SK-MEL-5 (cell line): Measurements from ENCODE around the gene GYPA. TPM values are rescaled to one million over a fixed set of nuclear protein-coding genes. Genes with fewer than 3 reads are reported as not detected.
"Not testable (repeated sequence)": the region's sequence is repeated elsewhere in the genome, so short reads cannot be mapped to it uniquely, and the experiment has no call there.

Source experiments
- DNase-seq: peaks from one replicate; pipeline ENCODE4 v3.0.0-alpha.2; 2016; ENCODE audit warnings: low read depth, low spot score
- in situ Hi-C: cut with HindIII; loops from 2 replicates; pipeline ENCODE4 v1.10.0; 2016; ENCODE audit warnings: low sequenced_read_pairs, high pct_unique_total_duplicates, low pct_unique_long_range_greater_than_20kb
- total RNA-seq: library from RNA; depleted of rRNA; stranded (reverse); fragments of >200 nt; shearing (Covaris generic); gene quantifications from 2 replicates; pipeline ENCODE4 v1.2.3, GENCODE V29; 2014

GYPA gene
- total RNA-seq, 1 experiment from 2014 or later: not detected

GRCh38 chr4:144137137-144137931 lies 3.2 kb downstream of the GYPA start:
- in situ Hi-C loops: not testable (repeated sequence)
- DNase-seq: peak; percentile 48

- DNase-seq, in situ Hi-C loops: not testable (repeated sequence)
Measured at GRCh38 chr4:144136189-144136588, 4.3 kb downstream of the GYPA start.

- in situ Hi-C loops, DNase-seq: not testable (repeated sequence)
Measured at GRCh38 chr4:144130167-144130566, 10.4 kb downstream of the GYPA start.

GRCh38 chr4:144129336-144129875 lies 11.1 kb downstream of the GYPA start:
- DNase-seq, in situ Hi-C loops: not testable (repeated sequence)

GRCh38 chr4:144128709-144129320 lies 11.7 kb downstream of the GYPA start:
- in situ Hi-C loops, DNase-seq: not testable (repeated sequence)

- in situ Hi-C loops, DNase-seq: not testable (repeated sequence)
Measured at GRCh38 chr4:144125109-144125508, 15.4 kb downstream of the GYPA start.

GRCh38 chr4:144123982-144124635 lies 16.4 kb downstream of the GYPA start:
- in situ Hi-C loops, DNase-seq: not testable (repeated sequence)

- in situ Hi-C loops, DNase-seq: not testable (repeated sequence)
Measured at GRCh38 chr4:144123269-144123668, 17.2 kb downstream of the GYPA start.

GRCh38 chr4:144119752-144120151 lies 20.8 kb downstream of the GYPA start:
- in situ Hi-C loops, DNase-seq: not testable (repeated sequence)

GRCh38 chr4:144115519-144115918 lies 25.0 kb downstream of the GYPA start:
- no peak for DNase-seq
- in situ Hi-C loops: no loop called here

- in situ Hi-C loops: no loop called here
- no peak for DNase-seq
Measured at GRCh38 chr4:144113546-144113945, 27.0 kb downstream of the GYPA start.

GRCh38 chr4:144104509-144105130 lies 35.9 kb downstream of the GYPA start:
- in situ Hi-C loops: no loop called here

GRCh38 chr4:144097776-144098175 lies 42.7 kb downstream of the GYPA start:
- in situ Hi-C loops, DNase-seq: not testable (repeated sequence)

More at GRCh38 chr4:144104509-144105130, 35.9 kb downstream of the GYPA start:
- DNase-seq: no peak

GRCh38 chr4:144093995-144094394 lies 46.5 kb downstream of the GYPA start:
- in situ Hi-C loops, DNase-seq: not testable (repeated sequence)

- DNase-seq, in situ Hi-C loops: not testable (repeated sequence)
Measured at GRCh38 chr4:144091181-144091580, 49.3 kb downstream of the GYPA start.

- DNase-seq: no peak
- in situ Hi-C loops: no loop called here
Measured at GRCh38 chr4:144090744-144091143, 49.8 kb downstream of the GYPA start.

GRCh38 chr4:144082053-144082452 lies 58.5 kb downstream of the GYPA start:
- in situ Hi-C loops: not testable (repeated sequence)

GRCh38 chr4:144080135-144080534 lies 60.4 kb downstream of the GYPA start:
- in situ Hi-C loops, DNase-seq: not testable (repeated sequence)

More at GRCh38 chr4:144082053-144082452, 58.5 kb downstream of the GYPA start:
- DNase-seq: not testable (repeated sequence)
